Astrocyte (in vitro differentiated cells and primary cell): ENCODE measurements around the gene C12orf56. TPM values are rescaled to one million over a fixed set of nuclear protein-coding genes. Genes with fewer than 3 reads are reported as not detected.

Experiments used
- DNase-seq: peaks from one replicate; pipeline ENCODE4 v3.0.0-alpha.2; 2010; ENCODE audit warnings: low read depth
- FAIRE-seq: peaks from 2 replicates; lab custom pipeline; 2011; peaks lifted over from hg19 to GRCh38; lab: Jason Lieb, UNC
- H2AFZ ChIP-seq: 2 replicates; pipeline ENCODE4 v1.6.0; 2012; ENCODE audit warnings: low read depth, low read length, inconsistent platforms
- H3K27ac ChIP-seq: 2 replicates; pipeline ENCODE4 v1.5.1; 2011; ENCODE audit warnings: low read depth, low read length, inconsistent platforms
- H3K27me3 ChIP-seq: 2 replicates; pipeline ENCODE4 v1.6.0; 2011; ENCODE audit warnings: low read length, inconsistent platforms; ENCODE audit not compliant: insufficient read depth
- H3K36me3 ChIP-seq: 2 replicates; pipeline ENCODE4 v1.5.1; 2011; ENCODE audit warnings: low read length, inconsistent platforms; ENCODE audit not compliant: insufficient read depth
- H3K4me1 ChIP-seq: 2 replicates; pipeline ENCODE4 v1.5.1; 2011; ENCODE audit warnings: low read length, inconsistent platforms; ENCODE audit not compliant: insufficient read depth
- H3K4me2 ChIP-seq: 2 replicates; pipeline ENCODE4 v1.6.0; 2012; ENCODE audit warnings: low read length, inconsistent platforms
- H3K4me3 ChIP-seq: 2 replicates; pipeline ENCODE4 v1.5.1; 2011; ENCODE audit warnings: low read depth, mild to moderate bottlenecking, low read length, inconsistent platforms; ENCODE audit not compliant: insufficient read depth
- H3K79me2 ChIP-seq: 2 replicates; pipeline ENCODE4 v1.6.0; 2012; ENCODE audit warnings: mild to moderate bottlenecking, low read length, inconsistent platforms; ENCODE audit not compliant: insufficient read depth
- H3K9ac ChIP-seq: 2 replicates; pipeline ENCODE4 v1.6.0; 2012; ENCODE audit warnings: mild to moderate bottlenecking, low read length, inconsistent platforms
- H3K9me3 ChIP-seq: 2 replicates; pipeline ENCODE4 v1.5.1; 2012; ENCODE audit warnings: low read depth, mild to moderate bottlenecking, low read length, inconsistent platforms; ENCODE audit not compliant: insufficient read depth
- H4K20me1 ChIP-seq: 2 replicates; pipeline ENCODE4 v1.6.0; 2012; ENCODE audit warnings: low read length, inconsistent platforms; ENCODE audit not compliant: insufficient read depth
- H3K27ac Mint-ChIP-seq: one replicate; pipeline ENCODE4 v1.8.0; 2021; ENCODE audit warnings: mild to moderate bottlenecking, mixed read lengths; ENCODE audit not compliant: unreplicated experiment
- H3K27me3 Mint-ChIP-seq: one replicate; pipeline ENCODE4 v1.8.0; 2021; ENCODE audit warnings: low read depth, mixed read lengths; ENCODE audit not compliant: unreplicated experiment
- H3K36me3 Mint-ChIP-seq: one replicate; pipeline ENCODE4 v1.8.0; 2021; ENCODE audit warnings: low read depth, mixed read lengths; ENCODE audit not compliant: unreplicated experiment
- H3K4me1 Mint-ChIP-seq: one replicate; pipeline ENCODE4 v1.8.0; 2021; ENCODE audit warnings: low read depth, mixed read lengths; ENCODE audit not compliant: unreplicated experiment
- H3K4me3 Mint-ChIP-seq: one replicate; pipeline ENCODE4 v1.8.0; 2021; ENCODE audit warnings: mild to moderate bottlenecking, moderate library complexity, mixed read lengths; ENCODE audit not compliant: unreplicated experiment
- H3K9me3 Mint-ChIP-seq: one replicate; pipeline ENCODE4 v1.8.0; 2021; ENCODE audit warnings: mild to moderate bottlenecking, mixed read lengths; ENCODE audit not compliant: unreplicated experiment
- CTCF ChIP-seq: IDR thresholded peaks from 2 replicates; pipeline ENCODE4 v1.5.1; 2011; ENCODE audit warnings: low read depth, mild to moderate bottlenecking, inconsistent platforms, low read length, moderate library complexity; ENCODE audit not compliant: insufficient read depth
- EZH2 ChIP-seq: IDR thresholded peaks from 2 replicates; pipeline ENCODE4 v1.6.1; 2012; ENCODE audit warnings: mild to moderate bottlenecking, low read length, inconsistent platforms; ENCODE audit not compliant: insufficient read depth
- total RNA-seq: library from RNA; stranded (reverse); gene quantifications from 2 replicates; pipeline ENCODE4 v1.2.1, GENCODE V29; 2021

The C12orf56 gene
- total RNA-seq, 1 donor from 2014 or later, result not detected

- H3K9me3 ChIP-seq, result no peaks in the 10 kb centered on the region
- FAIRE-seq (no peak), DNase-seq (peak; percentile 3)
- no peaks in the 10 kb centered on the region for H3K79me2 ChIP-seq
- H3K4me1 ChIP-seq, result no peaks in the 10 kb centered on the region
- Mint-ChIP-seq H3K27me3 (no peaks in the 10 kb centered on the region), H3K4me3 (no peak overlapping the region), H3K9me3 (no peaks in the 10 kb centered on the region), H3K36me3 (no peaks in the 10 kb centered on the region), H3K27ac (no peak overlapping the region), H3K4me1 (no peaks in the 10 kb centered on the region)
- no peak overlapping the region for H2AFZ ChIP-seq
- no peak for TF ChIP-seq CTCF
- no peak for TF ChIP-seq EZH2
- H3K27me3 ChIP-seq, result no peaks in the 10 kb centered on the region
- H4K20me1 ChIP-seq, result no peaks in the 10 kb centered on the region
- no peak overlapping the region for H3K27ac ChIP-seq
- H3K4me2 ChIP-seq, result no peak overlapping the region
- no peak overlapping the region for H3K4me3 ChIP-seq
- H3K9ac ChIP-seq, result no peak overlapping the region
- H3K36me3 ChIP-seq, result no peaks in the 10 kb centered on the region
Observed at GRCh38 chr12:64258576-64258975, 132.0 kb downstream of the C12orf56 start.

DNA sequence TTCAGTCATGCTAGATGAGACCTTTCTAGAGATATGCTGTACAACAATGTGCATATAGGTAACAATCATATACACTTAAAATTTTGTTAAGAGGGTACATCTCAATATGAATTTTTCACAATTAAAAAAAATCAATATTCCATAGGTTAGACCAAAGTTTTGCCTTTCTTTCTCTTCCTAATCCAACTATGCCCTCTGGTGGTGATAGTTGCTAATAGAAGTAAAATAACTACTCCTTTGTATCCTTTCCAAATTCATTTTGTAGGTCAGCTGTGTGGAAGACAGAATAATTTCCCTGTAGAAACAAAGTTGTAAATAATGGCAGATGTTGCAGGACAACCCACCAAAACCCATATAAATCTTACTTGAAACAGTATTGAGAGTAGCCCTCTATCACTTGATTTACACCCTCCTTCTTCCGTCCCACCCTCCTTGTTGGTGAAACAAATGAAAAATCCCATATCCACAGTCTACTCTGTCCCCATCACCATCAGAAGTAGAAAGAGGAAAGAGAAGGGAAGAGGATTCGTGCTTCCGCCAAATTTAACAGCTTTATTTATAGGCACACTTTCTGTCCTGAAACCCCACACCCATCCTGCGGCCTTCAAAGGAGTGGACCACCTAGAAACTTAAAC is 134.3 kb downstream of the C12orf56 start:
- Mint-ChIP-seq H3K27me3 (no peaks in the 10 kb centered on the region), H3K4me1 (no peaks in the 10 kb centered on the region), H3K4me3 (no peak overlapping the region), H3K36me3 (no peaks in the 10 kb centered on the region), H3K9me3 (no peaks in the 10 kb centered on the region), H3K27ac (no peak overlapping the region)
- Histone ChIP-seq H3K4me1 (no peaks in the 10 kb centered on the region), H3K9ac (no peak overlapping the region), H4K20me1 (no peaks in the 10 kb centered on the region), H3K79me2 (no peaks in the 10 kb centered on the region), H3K9me3 (no peaks in the 10 kb centered on the region), H2AFZ (no peak overlapping the region), H3K36me3 (no peaks in the 10 kb centered on the region), H3K27ac (no peak overlapping the region), H3K4me3 (no peak overlapping the region), H3K27me3 (no peaks in the 10 kb centered on the region), H3K4me2 (no peak overlapping the region)
- FAIRE-seq (no peak), DNase-seq (peak; percentile 36)
- TF ChIP-seq CTCF, result peak; percentile 61
- TF ChIP-seq EZH2, result no peak

DNA sequence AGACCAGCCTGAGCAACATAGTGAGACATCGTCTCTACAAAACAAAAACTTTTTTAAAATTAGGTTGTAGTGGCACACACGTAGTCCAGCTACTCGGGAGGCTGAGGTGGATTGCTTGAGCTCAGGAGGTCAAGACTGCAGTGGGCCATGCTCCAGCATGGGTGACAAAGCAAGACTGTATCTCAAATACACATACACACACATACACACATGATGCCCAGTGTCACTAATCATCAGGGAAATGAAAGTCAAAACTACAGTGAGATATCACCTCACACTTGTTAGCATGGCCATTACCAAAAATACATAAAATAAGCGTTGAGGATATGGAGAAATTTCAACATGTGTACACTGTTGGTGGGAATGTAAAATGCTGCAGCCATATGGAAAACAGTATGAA is 135.3 kb downstream of the C12orf56 start:
- Histone ChIP-seq H3K9ac (no peak overlapping the region), H3K79me2 (no peaks in the 10 kb centered on the region), H3K36me3 (no peaks in the 10 kb centered on the region), H2AFZ (no peak overlapping the region), H3K4me2 (no peak overlapping the region), H3K9me3 (no peaks in the 10 kb centered on the region), H3K4me1 (no peaks in the 10 kb centered on the region), H3K27me3 (no peaks in the 10 kb centered on the region), H3K27ac (no peak overlapping the region), H4K20me1 (no peaks in the 10 kb centered on the region), H3K4me3 (no peak overlapping the region)
- Mint-ChIP-seq H3K4me1 (no peaks in the 10 kb centered on the region), H3K36me3 (no peaks in the 10 kb centered on the region), H3K9me3 (no peaks in the 10 kb centered on the region), H3K27me3 (no peaks in the 10 kb centered on the region), H3K27ac (no peak overlapping the region), H3K4me3 (no peak overlapping the region)
- FAIRE-seq, result no peak
- no peak for TF ChIP-seq CTCF
- TF ChIP-seq EZH2, result no peak
- DNase-seq, result no peak
